Mesendoderm (in vitro differentiated cells): Measurements from ENCODE around the gene FAM78B.

Experiments
- DNase-seq: peaks from one replicate; pipeline ENCODE4 v3.0.0; 2013
- H2AK5ac ChIP-seq: 2 replicates; pipeline ENCODE4 v1.6.1; 2013; ENCODE audit warnings: low read length, inconsistent platforms
- H2BK120ac ChIP-seq: 2 replicates; pipeline ENCODE4 v1.6.1; 2013; ENCODE audit warnings: low read depth, mild to moderate bottlenecking, low read length, moderate library complexity, mixed read lengths
- H2BK15ac ChIP-seq: replicated peaks from 2 replicates; pipeline ENCODE4 v1.6.1; 2013; ENCODE audit warnings: low read depth, mild to moderate bottlenecking, moderate library complexity
- H2BK5ac ChIP-seq: 2 replicates; pipeline ENCODE4 v1.6.1; 2013; ENCODE audit warnings: low read length, inconsistent platforms
- H3K18ac ChIP-seq: 2 replicates; pipeline ENCODE4 v1.6.1; 2013; ENCODE audit warnings: mild to moderate bottlenecking, low read length, mixed read lengths
- H3K23ac ChIP-seq: one replicate; pipeline ENCODE4 v1.6.1; 2013; ENCODE audit warnings: low read length
- H3K27ac ChIP-seq: 2 replicates; pipeline ENCODE4 v1.5.1; 2013; ENCODE audit warnings: low read depth, mild to moderate bottlenecking, inconsistent platforms, low read length, moderate library complexity
- H3K27me3 ChIP-seq: 2 replicates; pipeline ENCODE4 v1.6.1; 2013; ENCODE audit warnings: low read length, control low read depth, mild to moderate bottlenecking, inconsistent platforms; ENCODE audit not compliant: insufficient read depth, poor library complexity
- H3K36me3 ChIP-seq: 2 replicates; pipeline ENCODE4 v1.6.1; 2013; ENCODE audit warnings: low read length, inconsistent platforms; ENCODE audit not compliant: control insufficient read depth, insufficient read depth
- H3K4ac ChIP-seq: one replicate; pipeline ENCODE4 v1.6.1; 2013; ENCODE audit warnings: low read depth, mild to moderate bottlenecking, low read length, moderate library complexity
- H3K4me1 ChIP-seq: 2 replicates; pipeline ENCODE4 v1.6.1; 2013; ENCODE audit warnings: low read depth, low read length, inconsistent platforms; ENCODE audit not compliant: control insufficient read depth
- H3K4me2 ChIP-seq: 2 replicates; pipeline ENCODE4 v1.6.1; 2013; ENCODE audit warnings: low read length
- H3K4me3 ChIP-seq: 2 replicates; pipeline ENCODE4 v1.5.1; 2013; ENCODE audit warnings: mild to moderate bottlenecking, low read length
- H3K56ac ChIP-seq: one replicate; pipeline ENCODE4 v1.6.1; 2013; ENCODE audit warnings: low read length
- H3K79me1 ChIP-seq: 2 replicates; pipeline ENCODE4 v1.6.1; 2013; ENCODE audit warnings: low read length, inconsistent platforms
- H3K79me2 ChIP-seq: 2 replicates; pipeline ENCODE4 v1.6.1; 2013; ENCODE audit warnings: mild to moderate bottlenecking, low read length; ENCODE audit not compliant: control insufficient read depth, insufficient read depth
- H3K9ac ChIP-seq: 2 replicates; pipeline ENCODE4 v1.6.1; 2013; ENCODE audit warnings: low read length, inconsistent platforms
- H4K5ac ChIP-seq: one replicate; pipeline ENCODE4 v1.6.1; 2013; ENCODE audit warnings: low read length
- H4K8ac ChIP-seq: one replicate; pipeline ENCODE4 v1.6.1; 2013; ENCODE audit warnings: low read depth, mild to moderate bottlenecking, control low read depth, low read length, moderate library complexity
- WGBS: extraction: QIAGEN DNeasy Blood & Tissue Kit; methylation state at CpG from one replicate; pipeline ENCODE4 v1.1.7; 2013; ENCODE audit warnings: low lambda C conversion rate, missing lambda C conversion rate; ENCODE audit not compliant: insufficient coverage; ENCODE audit errors: extremely low coverage; 5-methylcytosine and 5-hydroxymethylcytosine counted together

FAM78B gene

DNA sequence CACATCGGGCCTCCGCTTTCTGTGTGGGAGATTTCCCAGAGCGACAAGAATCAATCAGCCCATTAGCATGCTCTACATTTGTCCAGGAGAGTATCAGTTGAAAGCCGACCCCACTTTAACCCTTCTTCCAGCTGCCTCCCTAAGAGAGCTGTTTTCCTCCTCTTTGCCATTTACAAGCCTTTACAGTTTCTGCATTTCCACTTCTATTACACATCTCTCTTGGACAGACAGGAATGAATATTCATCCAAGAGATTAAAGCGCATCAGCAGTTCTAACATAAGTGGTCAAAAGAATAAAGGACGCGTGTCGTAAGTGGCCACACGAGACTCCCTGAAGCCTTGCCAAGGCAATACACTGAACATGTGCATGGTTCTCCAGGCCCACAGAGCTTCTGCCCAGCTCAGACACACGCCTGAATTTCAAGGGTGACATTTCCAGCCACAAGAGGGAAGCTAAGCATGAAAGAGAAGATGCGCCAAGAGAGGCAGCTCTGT, 47.3 kb downstream of the FAM78B start:
- no CpG with 5 or more reads among the region's 11 CpGs for WGBS
- H3K9ac ChIP-seq, result no peak overlapping the region
- H3K27ac ChIP-seq, result no peak overlapping the region
- H3K79me2 ChIP-seq, result no peaks in the 10 kb centered on the region
- H3K27me3 ChIP-seq, result no peaks in the 10 kb centered on the region
- no peak overlapping the region for H3K4me2 ChIP-seq
- H3K4ac ChIP-seq, result no peak overlapping the region
- H3K79me1 ChIP-seq, result no peaks in the 10 kb centered on the region
- no peak for DNase-seq
- H3K56ac ChIP-seq, result no peak overlapping the region
- no peak overlapping the region for H2AK5ac ChIP-seq
- no peak overlapping the region for H2BK15ac ChIP-seq
- H3K18ac ChIP-seq, result no peak overlapping the region
- no peaks in the 10 kb centered on the region for H3K36me3 ChIP-seq
- no peak overlapping the region for H4K8ac ChIP-seq
- H3K23ac ChIP-seq, result no peak overlapping the region
- no peak overlapping the region for H2BK120ac ChIP-seq
- no peak overlapping the region for H2BK5ac ChIP-seq
- H3K4me1 ChIP-seq, result no peaks in the 10 kb centered on the region
- H3K4me3 ChIP-seq, result no peak overlapping the region
- no peak overlapping the region for H4K5ac ChIP-seq

DNA sequence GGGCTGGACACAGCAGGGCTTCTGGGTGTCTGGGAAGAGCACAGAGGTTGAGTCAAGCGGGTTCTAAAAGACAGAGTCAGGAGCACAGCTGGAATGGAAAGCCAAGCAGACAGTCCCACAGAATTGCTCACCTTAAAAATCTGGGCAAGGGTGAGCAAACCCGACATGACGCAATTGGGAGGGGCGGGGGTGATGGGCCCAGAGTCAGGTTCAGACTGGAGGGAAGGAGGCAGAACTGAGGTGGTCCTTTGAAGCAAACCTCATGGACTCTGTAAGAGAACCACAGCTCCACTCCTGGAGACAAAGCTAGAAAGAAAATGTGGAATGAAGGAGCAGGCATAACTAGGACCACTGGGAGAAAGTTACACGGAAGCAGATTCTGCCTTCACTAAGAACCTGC, 49.0 kb downstream of the FAM78B start:
- H3K27ac ChIP-seq, result no peak overlapping the region
- H2BK15ac ChIP-seq, result no peak overlapping the region
- no peak overlapping the region for H3K4me3 ChIP-seq
- H3K56ac ChIP-seq, result no peak overlapping the region
- no peak overlapping the region for H4K8ac ChIP-seq
- H3K79me2 ChIP-seq, result no peaks in the 10 kb centered on the region
- no peak overlapping the region for H2AK5ac ChIP-seq
- H3K36me3 ChIP-seq, result no peaks in the 10 kb centered on the region
- H2BK120ac ChIP-seq, result no peak overlapping the region
- H3K18ac ChIP-seq, result no peak overlapping the region
- H3K79me1 ChIP-seq, result no peaks in the 10 kb centered on the region
- H3K23ac ChIP-seq, result no peak overlapping the region
- H4K5ac ChIP-seq, result no peak overlapping the region
- DNase-seq, result no peak
- no peak overlapping the region for H3K4me2 ChIP-seq
- H2BK5ac ChIP-seq, result no peak overlapping the region
- H3K9ac ChIP-seq, result no peak overlapping the region
- H3K27me3 ChIP-seq, result no peaks in the 10 kb centered on the region
- no CpG with 5 or more reads among the region's 5 CpGs for WGBS
- no peaks in the 10 kb centered on the region for H3K4me1 ChIP-seq
- no peak overlapping the region for H3K4ac ChIP-seq

DNA sequence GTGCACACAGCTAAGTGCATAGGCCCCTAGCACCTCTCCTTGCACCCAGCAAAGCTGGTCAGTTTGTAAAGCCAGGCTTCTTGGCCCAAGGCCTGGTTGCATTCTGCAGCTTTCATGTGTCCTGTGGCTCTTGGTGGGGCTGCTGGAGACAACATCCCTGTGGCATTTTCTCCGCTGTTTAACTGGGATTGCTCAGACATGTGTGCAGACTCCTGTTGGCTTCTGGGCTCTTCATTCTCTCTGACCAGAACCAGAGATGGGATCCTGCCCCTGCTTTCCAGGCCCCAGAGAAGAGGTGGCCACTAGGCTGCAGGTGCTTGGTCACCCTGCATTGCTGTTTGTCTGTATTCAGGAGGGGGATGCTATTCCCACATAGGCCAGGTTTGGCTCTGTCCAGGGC, 50.8 kb downstream of the FAM78B start:
- no peak overlapping the region for H3K18ac ChIP-seq

DNA sequence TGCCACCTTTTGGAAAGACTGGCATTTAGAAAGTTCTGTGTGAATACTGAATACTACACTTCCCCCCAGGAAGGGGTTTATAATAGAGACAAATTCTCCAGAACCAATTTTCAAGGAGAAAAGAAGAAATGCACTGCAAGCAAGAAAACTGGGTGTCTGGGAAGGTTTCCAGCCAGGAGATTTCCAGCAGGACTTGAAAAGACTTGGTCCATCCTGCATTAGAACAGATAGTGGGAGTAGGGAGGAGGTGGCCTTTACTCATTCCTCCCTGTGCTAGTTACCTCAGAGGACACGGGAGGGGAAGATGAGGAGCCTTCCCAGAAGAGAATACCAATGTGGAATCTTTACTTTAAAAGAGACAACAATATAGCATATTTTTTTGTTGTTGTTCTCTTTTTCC, 52.4 kb downstream of the FAM78B start:
- no peak overlapping the region for H2BK5ac ChIP-seq
- H4K8ac ChIP-seq, result no peak overlapping the region
- no peaks in the 10 kb centered on the region for H3K4me1 ChIP-seq
- H2BK120ac ChIP-seq, result no peak overlapping the region
- no peaks in the 10 kb centered on the region for H3K36me3 ChIP-seq
- no peaks in the 10 kb centered on the region for H3K27me3 ChIP-seq
- H3K27ac ChIP-seq, result no peak overlapping the region
- H3K56ac ChIP-seq, result no peak overlapping the region
- H3K79me1 ChIP-seq, result no peaks in the 10 kb centered on the region
- H2AK5ac ChIP-seq, result no peak overlapping the region
- H3K4ac ChIP-seq, result no peak overlapping the region
- no peak overlapping the region for H2BK15ac ChIP-seq
- H4K5ac ChIP-seq, result no peak overlapping the region
- H3K4me3 ChIP-seq, result no peak overlapping the region
- no peak overlapping the region for H3K4me2 ChIP-seq
- no peak for DNase-seq
- H3K79me2 ChIP-seq, result no peaks in the 10 kb centered on the region
- no peak overlapping the region for H3K18ac ChIP-seq
- no peak overlapping the region for H3K9ac ChIP-seq
- no CpG with 5 or more reads among the region's 1 CpG for WGBS
- no peak overlapping the region for H3K23ac ChIP-seq

More for the DNA sequence above, 50.8 kb downstream of the FAM78B start:
- no peak overlapping the region for H3K9ac ChIP-seq
- no peak overlapping the region for H4K5ac ChIP-seq
- H3K36me3 ChIP-seq, result no peaks in the 10 kb centered on the region
- no peak overlapping the region for H2BK120ac ChIP-seq
- no peak overlapping the region for H3K4ac ChIP-seq
- no peak overlapping the region for H3K27ac ChIP-seq
- H3K23ac ChIP-seq, result no peak overlapping the region
- no peaks in the 10 kb centered on the region for H3K79me1 ChIP-seq
- H2BK5ac ChIP-seq, result no peak overlapping the region
- no peak overlapping the region for H4K8ac ChIP-seq
- H2BK15ac ChIP-seq, result no peak overlapping the region
- no peak overlapping the region for H3K56ac ChIP-seq
- DNase-seq, result no peak
- no peak overlapping the region for H3K4me2 ChIP-seq
- H3K4me3 ChIP-seq, result no peak overlapping the region
- no peaks in the 10 kb centered on the region for H3K27me3 ChIP-seq
- no peaks in the 10 kb centered on the region for H3K4me1 ChIP-seq
- H3K79me2 ChIP-seq, result no peaks in the 10 kb centered on the region
- no CpG with 5 or more reads among the region's 1 CpG for WGBS
- H2AK5ac ChIP-seq, result no peak overlapping the region

DNA sequence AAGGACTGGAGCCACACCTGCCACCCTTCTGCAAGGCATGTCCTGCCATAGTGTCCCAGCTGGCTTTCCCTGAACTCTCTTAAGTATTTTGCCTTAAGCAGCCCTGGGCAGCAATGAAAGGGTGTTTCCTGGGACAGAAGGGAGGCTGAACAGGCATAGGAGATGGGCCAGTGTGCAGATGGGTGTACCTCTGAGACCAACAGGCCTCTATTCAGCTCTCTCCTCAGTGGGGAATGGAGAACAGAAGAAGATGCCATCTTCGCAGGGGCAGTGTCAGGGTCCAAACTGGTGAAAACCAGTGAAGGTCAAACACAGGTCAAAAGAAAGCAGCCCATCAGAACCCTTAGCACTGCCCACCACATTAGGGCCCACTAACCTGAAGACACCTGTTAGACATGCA, 53.2 kb downstream of the FAM78B start:
- no peak overlapping the region for H3K9ac ChIP-seq
- H3K4me2 ChIP-seq, result no peak overlapping the region
- no peak overlapping the region for H2BK120ac ChIP-seq
- no peaks in the 10 kb centered on the region for H3K4me1 ChIP-seq
- no peak overlapping the region for H4K8ac ChIP-seq
- no peak overlapping the region for H2AK5ac ChIP-seq
- H3K4me3 ChIP-seq, result no peak overlapping the region
- H3K27ac ChIP-seq, result no peak overlapping the region
- H2BK15ac ChIP-seq, result no peak overlapping the region
- no peaks in the 10 kb centered on the region for H3K36me3 ChIP-seq
- whole genome bisulfite sequencing, result no CpG with 5 or more reads among the region's 1 CpG
- H3K79me1 ChIP-seq, result no peaks in the 10 kb centered on the region
- no peaks in the 10 kb centered on the region for H3K27me3 ChIP-seq
- no peaks in the 10 kb centered on the region for H3K79me2 ChIP-seq
- DNase-seq, result no peak
- no peak overlapping the region for H3K23ac ChIP-seq
- H2BK5ac ChIP-seq, result no peak overlapping the region
- no peak overlapping the region for H3K4ac ChIP-seq
- H3K18ac ChIP-seq, result no peak overlapping the region
- H4K5ac ChIP-seq, result no peak overlapping the region
- H3K56ac ChIP-seq, result no peak overlapping the region

DNA sequence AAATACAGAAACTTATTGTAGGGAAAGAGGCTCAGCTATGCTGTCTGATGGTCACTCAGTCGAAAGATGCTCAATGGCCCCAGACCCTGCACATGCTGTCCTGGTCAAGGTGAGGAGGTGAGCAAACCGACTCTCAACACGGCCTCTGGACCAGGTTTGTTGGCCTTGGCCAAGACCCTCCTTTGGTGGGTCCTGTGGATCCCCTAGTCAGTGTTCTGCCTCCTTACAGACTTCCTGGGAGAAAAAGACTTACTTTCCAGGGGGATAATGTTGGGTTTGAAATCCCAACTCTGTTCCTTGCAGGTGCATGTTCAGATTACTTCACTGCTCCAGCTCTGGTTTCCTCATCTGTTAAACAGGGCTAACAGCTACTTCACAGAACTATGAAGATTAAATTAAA, 53.8 kb downstream of the FAM78B start:
- Histone ChIP-seq H3K79me2 (no peaks in the 10 kb centered on the region), H3K9ac (no peak overlapping the region), H3K4me1 (no peaks in the 10 kb centered on the region), H3K18ac (no peak overlapping the region), H2BK120ac (no peak overlapping the region), H2BK5ac (no peak overlapping the region), H3K4me2 (no peak overlapping the region), H3K4me3 (no peak overlapping the region), H4K5ac (no peak overlapping the region), H3K36me3 (no peaks in the 10 kb centered on the region), H3K4ac (no peak overlapping the region), H2AK5ac (no peak overlapping the region), H4K8ac (no peak overlapping the region), H3K27ac (no peak overlapping the region), H3K23ac (no peak overlapping the region), H2BK15ac (no peak overlapping the region), H3K56ac (no peak overlapping the region), H3K79me1 (no peaks in the 10 kb centered on the region), H3K27me3 (no peaks in the 10 kb centered on the region)
- no CpG with 5 or more reads among the region's 3 CpGs for WGBS
- DNase-seq, result no peak
